Panc1 (cell line): Measurements from ENCODE around the gene STPG3. TPM values are rescaled to one million over a fixed set of nuclear protein-coding genes. Genes with fewer than 3 reads are reported as not detected.

ENCODE experiments used
- ATAC-seq: fragments of 200-7000 bp; cut with Tn5 transposase; 2 replicates; pipeline ENCODE4 v1.9.1; 2020; ENCODE audit warnings: mild to moderate bottlenecking, moderate library complexity
- BruUV-seq: library from RNA; stranded (reverse); fragments of 400-500 nt; replicated peaks from 2 replicates; lab custom pipeline; 2021; lab: Mats Ljungman, UMichigan
- CTCF ChIA-PET: fragments of 300-600 bp; sonication (Branson Sonifier 250); formaldehyde crosslinking; loops from one replicate; lab custom pipeline; 2022; ENCODE audit warnings: antibody characterized with exemption; lab: Charles Lee
- POLR2A ChIA-PET: fragments of 300-600 bp; sonication (Branson Sonifier 250); formaldehyde crosslinking; loops from one replicate; lab custom pipeline; 2022; ENCODE audit warnings: antibody characterized with exemption; lab: Charles Lee
- DNase-seq: peaks from one replicate; pipeline ENCODE4 v3.0.0-alpha.2; 2010; ENCODE audit warnings: low read depth, low spot score
- H3K27ac ChIP-seq: 2 replicates; pipeline ENCODE4 v1.5.1; 2011; ENCODE audit warnings: mild to moderate bottlenecking, low read length, inconsistent platforms
- H3K27me3 ChIP-seq: fragments of 200-500 bp; sonication (Bioruptor generic); 2 replicates; pipeline ENCODE4 v1.6.0; 2014; ENCODE audit warnings: low read length, inconsistent platforms; ENCODE audit not compliant: control insufficient read depth, insufficient read depth
- H3K36me3 ChIP-seq: fragments of 200-500 bp; sonication (Bioruptor generic); 2 replicates; pipeline ENCODE4 v1.5.1; 2014; ENCODE audit warnings: inconsistent platforms, mild to moderate bottlenecking, low read length, moderate library complexity; ENCODE audit not compliant: control insufficient read depth, insufficient read depth
- H3K4me1 ChIP-seq: 2 replicates; pipeline ENCODE4 v1.5.1; 2011; ENCODE audit warnings: inconsistent platforms, mild to moderate bottlenecking, low read length, moderate library complexity; ENCODE audit not compliant: control insufficient read depth, insufficient read depth
- H3K4me3 ChIP-seq, 2 experiments: 2 replicates each; pipeline ENCODE4 v1.5.1; 2011 to 2012; ENCODE audit warnings: low read depth in 2 of 2, low read length in 2 of 2, mild to moderate bottlenecking in 2 of 2, inconsistent platforms in 1 of 2, moderate library complexity in 1 of 2
- H3K9me3 ChIP-seq: fragments of 200-500 bp; sonication (Bioruptor generic); 2 replicates; pipeline ENCODE4 v1.5.1; 2014; ENCODE audit warnings: low read depth, mild to moderate bottlenecking, inconsistent platforms, low read length, moderate library complexity; ENCODE audit not compliant: control insufficient read depth, insufficient read depth
- POLR2AphosphoS5 ChIP-seq: IDR thresholded peaks from 2 replicates; pipeline ENCODE4 v1.6.1; 2012; ENCODE audit warnings: mild to moderate bottlenecking, low read depth, low read length, moderate library complexity
- SIN3A ChIP-seq: IDR thresholded peaks from 2 replicates; pipeline ENCODE4 v1.6.1; 2012; ENCODE audit warnings: low read depth, mild to moderate bottlenecking, low read length, moderate library complexity, borderline replicate concordance; ENCODE audit not compliant: insufficient read depth
- TCF7L2 ChIP-seq: IDR thresholded peaks from 2 replicates; pipeline ENCODE4 v1.6.1; 2011; ENCODE audit warnings: mild to moderate bottlenecking, low read depth, low read length, inconsistent platforms
- in situ Hi-C: cut with HindIII; loops from 2 replicates; pipeline ENCODE4 v1.10.0; 2016; ENCODE audit warnings: low sequenced_read_pairs, low pct_unique_long_range_greater_than_20kb
- intact Hi-C: fragments of 100-400 bp; cut with micrococcal nuclease; formaldehyde crosslinking; loops from one replicate; pipeline ENCODE4 v1.10.0; 2022; ENCODE audit not compliant: unreplicated experiment
- total RNA-seq: library from RNA; stranded (reverse); gene quantifications from one replicate; pipeline ENCODE4 v1.2.1, GENCODE V29; 2021; ENCODE audit not compliant: unreplicated experiment
- TF ChIP-seq, protein P1 (sequence below): fragments of 450-650 bp; IDR thresholded peaks from 2 replicates; pipeline ENCODE4 v1.5.1; 2017; ENCODE audit warnings: mild to moderate bottlenecking
- TF ChIP-seq, protein P2 (sequence below), 2 experiments: IDR thresholded peaks; 2 replicates each; pipeline ENCODE4 v1.6.1; 2011 to 2012; ENCODE audit warnings: low read depth in 2 of 2, control low read depth in 1 of 2, low read length in 1 of 2, mild to moderate bottlenecking in 1 of 2, moderate library complexity in 1 of 2; ENCODE audit not compliant: insufficient read depth in 1 of 2

STPG3 gene
- total RNA-seq, 1 experiment from 2014 or later, result 0.26 TPM

DNA sequence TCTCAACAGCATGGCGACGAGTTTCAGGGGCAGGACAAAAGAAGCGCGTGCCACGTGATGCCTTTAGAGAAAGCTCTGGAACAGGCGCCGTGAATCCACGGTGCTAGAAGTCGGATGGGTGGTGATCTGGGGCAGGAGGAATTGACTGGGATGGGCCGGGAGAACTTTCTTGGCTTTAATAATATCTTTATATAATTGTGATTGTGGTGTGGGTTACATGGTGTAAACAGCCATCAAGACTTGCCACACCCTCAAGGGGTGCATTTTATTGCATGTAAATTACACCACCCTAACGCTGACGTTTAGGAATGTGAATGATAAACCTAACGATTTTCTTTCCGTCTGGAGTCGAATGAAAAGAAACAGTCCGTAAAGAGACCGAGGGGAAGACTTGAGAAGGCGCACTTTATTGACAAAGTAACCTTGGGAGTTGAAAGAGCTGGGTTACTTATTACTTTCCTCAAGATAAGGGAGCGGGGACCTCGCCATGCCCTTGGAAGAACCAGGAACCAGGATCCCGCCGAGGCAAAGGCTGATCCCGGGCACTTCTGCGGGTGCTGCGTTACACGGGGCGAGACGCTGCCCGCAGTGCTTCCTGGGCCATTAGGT, 42.5 kb downstream of the STPG3 start:
- no TSS peak for BruUV-seq
- TF ChIP-seq SIN3A, result no peak
- no peak overlapping the region for H3K27ac ChIP-seq
- no peaks in the 10 kb centered on the region for H3K9me3 ChIP-seq
- ChIA-PET POLR2A (no interaction called here), CTCF (no interaction called here)
- H3K4me1 ChIP-seq, result peaks cover 17% of the 10 kb centered on the region
- ATAC-seq (no peak), DNase-seq (no peak)
- no peak overlapping the region for H3K4me3 ChIP-seq
- intact Hi-C loops (loop anchor here (10.0 kb wide), 1 partner anchor 131 kb away; the partner anchor contains the start of genes EXD3 and NOXA1), in situ Hi-C loops (no loop called here)
- H3K27me3 ChIP-seq, result no peaks in the 10 kb centered on the region
- no peaks in the 10 kb centered on the region for H3K36me3 ChIP-seq

DNA sequence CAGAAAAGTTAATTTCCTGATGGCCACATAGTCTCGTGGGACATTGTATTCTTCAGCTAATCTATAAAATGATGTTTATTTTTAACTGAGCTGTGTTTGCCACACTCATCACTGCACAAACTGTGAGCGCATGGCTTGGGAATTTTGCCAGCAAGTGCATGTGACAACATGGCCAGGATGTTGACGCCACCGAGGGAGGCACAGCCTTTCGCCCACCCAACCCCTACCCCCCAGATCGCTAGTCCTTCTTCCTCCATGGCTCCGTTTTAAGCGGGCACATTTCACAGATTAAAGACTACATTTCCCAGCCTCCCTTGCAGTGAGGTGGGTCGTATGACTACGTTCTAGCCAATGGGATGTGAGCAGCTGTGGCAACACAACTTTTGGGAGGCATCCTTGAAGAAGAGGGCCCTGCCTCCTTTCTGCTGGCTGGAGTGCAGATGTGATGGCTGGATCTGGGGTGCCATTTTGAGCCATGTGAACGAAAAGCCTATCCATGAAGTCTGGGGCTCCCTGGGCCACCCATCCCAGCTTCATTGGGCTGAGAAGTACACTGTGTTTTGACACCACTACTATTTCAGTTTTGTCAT, 43.1 kb downstream of the STPG3 start:
- Histone ChIP-seq H3K27me3 (no peaks in the 10 kb centered on the region), H3K27ac (no peak overlapping the region), H3K36me3 (no peaks in the 10 kb centered on the region), H3K9me3 (no peaks in the 10 kb centered on the region), H3K4me1 (peaks cover 21% of the 10 kb centered on the region), H3K4me3 (no peak overlapping the region)
- DNase-seq (no peak), ATAC-seq (no peak)
- POLR2A ChIA-PET, result no interaction called here
- intact Hi-C loops (loop anchor here (10.0 kb wide), 1 partner anchor 131 kb away; the partner anchor contains the start of genes EXD3 and NOXA1), in situ Hi-C loops (no loop called here)
- TF ChIP-seq SIN3A (no peak), TCF7L2 (no peak), POLR2AphosphoS5 (no peak)
- TF ChIP-seq, protein P1, sequence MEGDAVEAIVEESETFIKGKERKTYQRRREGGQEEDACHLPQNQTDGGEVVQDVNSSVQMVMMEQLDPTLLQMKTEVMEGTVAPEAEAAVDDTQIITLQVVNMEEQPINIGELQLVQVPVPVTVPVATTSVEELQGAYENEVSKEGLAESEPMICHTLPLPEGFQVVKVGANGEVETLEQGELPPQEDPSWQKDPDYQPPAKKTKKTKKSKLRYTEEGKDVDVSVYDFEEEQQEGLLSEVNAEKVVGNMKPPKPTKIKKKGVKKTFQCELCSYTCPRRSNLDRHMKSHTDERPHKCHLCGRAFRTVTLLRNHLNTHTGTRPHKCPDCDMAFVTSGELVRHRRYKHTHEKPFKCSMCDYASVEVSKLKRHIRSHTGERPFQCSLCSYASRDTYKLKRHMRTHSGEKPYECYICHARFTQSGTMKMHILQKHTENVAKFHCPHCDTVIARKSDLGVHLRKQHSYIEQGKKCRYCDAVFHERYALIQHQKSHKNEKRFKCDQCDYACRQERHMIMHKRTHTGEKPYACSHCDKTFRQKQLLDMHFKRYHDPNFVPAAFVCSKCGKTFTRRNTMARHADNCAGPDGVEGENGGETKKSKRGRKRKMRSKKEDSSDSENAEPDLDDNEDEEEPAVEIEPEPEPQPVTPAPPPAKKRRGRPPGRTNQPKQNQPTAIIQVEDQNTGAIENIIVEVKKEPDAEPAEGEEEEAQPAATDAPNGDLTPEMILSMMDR, result no peak
- TF ChIP-seq, protein P2, sequence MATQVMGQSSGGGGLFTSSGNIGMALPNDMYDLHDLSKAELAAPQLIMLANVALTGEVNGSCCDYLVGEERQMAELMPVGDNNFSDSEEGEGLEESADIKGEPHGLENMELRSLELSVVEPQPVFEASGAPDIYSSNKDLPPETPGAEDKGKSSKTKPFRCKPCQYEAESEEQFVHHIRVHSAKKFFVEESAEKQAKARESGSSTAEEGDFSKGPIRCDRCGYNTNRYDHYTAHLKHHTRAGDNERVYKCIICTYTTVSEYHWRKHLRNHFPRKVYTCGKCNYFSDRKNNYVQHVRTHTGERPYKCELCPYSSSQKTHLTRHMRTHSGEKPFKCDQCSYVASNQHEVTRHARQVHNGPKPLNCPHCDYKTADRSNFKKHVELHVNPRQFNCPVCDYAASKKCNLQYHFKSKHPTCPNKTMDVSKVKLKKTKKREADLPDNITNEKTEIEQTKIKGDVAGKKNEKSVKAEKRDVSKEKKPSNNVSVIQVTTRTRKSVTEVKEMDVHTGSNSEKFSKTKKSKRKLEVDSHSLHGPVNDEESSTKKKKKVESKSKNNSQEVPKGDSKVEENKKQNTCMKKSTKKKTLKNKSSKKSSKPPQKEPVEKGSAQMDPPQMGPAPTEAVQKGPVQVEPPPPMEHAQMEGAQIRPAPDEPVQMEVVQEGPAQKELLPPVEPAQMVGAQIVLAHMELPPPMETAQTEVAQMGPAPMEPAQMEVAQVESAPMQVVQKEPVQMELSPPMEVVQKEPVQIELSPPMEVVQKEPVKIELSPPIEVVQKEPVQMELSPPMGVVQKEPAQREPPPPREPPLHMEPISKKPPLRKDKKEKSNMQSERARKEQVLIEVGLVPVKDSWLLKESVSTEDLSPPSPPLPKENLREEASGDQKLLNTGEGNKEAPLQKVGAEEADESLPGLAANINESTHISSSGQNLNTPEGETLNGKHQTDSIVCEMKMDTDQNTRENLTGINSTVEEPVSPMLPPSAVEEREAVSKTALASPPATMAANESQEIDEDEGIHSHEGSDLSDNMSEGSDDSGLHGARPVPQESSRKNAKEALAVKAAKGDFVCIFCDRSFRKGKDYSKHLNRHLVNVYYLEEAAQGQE (IDR thresholded peaks at IDR 0.05; ENCODE audit: insufficient read depth in 1 of 2, low read depth in 2 of 2, low read length in 1 of 2), result no peak
- no TSS peak for BruUV-seq
- CTCF ChIA-PET, result no interaction called here

DNA sequence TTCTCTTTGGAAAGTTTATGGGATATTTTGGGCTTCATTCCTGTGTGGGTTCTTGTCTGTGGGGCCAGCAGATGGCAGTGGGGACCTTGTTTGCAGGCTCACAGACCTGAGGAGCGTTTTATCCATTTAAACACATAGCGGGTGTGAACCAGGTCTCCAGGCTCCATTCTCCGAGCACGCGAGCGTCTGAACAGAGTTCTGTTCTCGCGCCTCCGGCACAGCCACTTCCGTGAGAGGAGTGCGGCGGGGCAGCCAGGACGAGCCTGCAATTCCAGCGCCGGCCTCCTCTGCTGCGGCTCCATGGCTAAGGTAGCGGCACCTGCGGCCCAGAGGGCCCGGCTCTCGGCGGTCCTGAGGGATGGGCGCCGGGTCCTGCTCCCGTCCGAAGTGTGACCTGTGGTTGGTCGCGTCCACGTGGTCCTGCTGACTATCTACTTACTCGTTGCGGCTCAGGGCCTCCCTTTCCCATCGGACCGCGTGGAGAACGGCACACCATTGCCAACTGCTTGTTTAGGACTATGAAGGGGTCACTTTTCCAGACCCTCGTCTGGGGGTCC, 43.7 kb downstream of the STPG3 start:
- Histone ChIP-seq H3K27ac (no peak overlapping the region), H3K9me3 (no peaks in the 10 kb centered on the region), H3K4me1 (peaks cover 26% of the 10 kb centered on the region), H3K36me3 (no peaks in the 10 kb centered on the region), H3K27me3 (no peaks in the 10 kb centered on the region), H3K4me3 (no peak overlapping the region; a peak in 1 of 4 replicates)
- DNase-seq (no peak), ATAC-seq (no peak)
- TF ChIP-seq POLR2AphosphoS5 (no peak), TCF7L2 (no peak), SIN3A (no peak)
- TF ChIP-seq, protein P2 (IDR thresholded peaks at IDR 0.05; ENCODE audit: insufficient read depth in 1 of 2, low read depth in 2 of 2, low read length in 1 of 2), result no peak
- TF ChIP-seq, protein P1, result no peak
- ChIA-PET CTCF (no interaction called here), POLR2A (no interaction called here)
- intact Hi-C loops (loop anchor here (10.0 kb wide), 1 partner anchor 130 kb away; the partner anchor contains the start of genes EXD3 and NOXA1), in situ Hi-C loops (no loop called here)
- no TSS peak for BruUV-seq
